GM10248 (cell line): Measurements from ENCODE around the gene PSMB5.

ENCODE experiments used
- CTCF ChIA-PET: fragments of 300-600 bp; sonication (Branson Sonifier 250); formaldehyde crosslinking; extraction: SDS; loops from one replicate; lab custom pipeline; 2021; ENCODE audit warnings: antibody characterized with exemption; lab: Yijun Ruan, JAX
- POLR2A ChIA-PET: fragments of 350-650 bp; sonication (Branson Sonifier 250); formaldehyde crosslinking; extraction: SDS; loops from one replicate; lab custom pipeline; 2020; ENCODE audit warnings: antibody characterized with exemption; lab: Yijun Ruan, JAX
- DNase-seq: peaks from one replicate; pipeline ENCODE4 v3.0.0; 2012; ENCODE audit errors: extremely low spot score
- CTCF ChIP-seq: IDR thresholded peaks from 2 replicates; pipeline ENCODE4 v1.5.1; 2012; ENCODE audit warnings: mild to moderate bottlenecking, low read depth; ENCODE audit errors: extremely low read depth, missing control alignments, control extremely low read depth

Gene PSMB5

DNA sequence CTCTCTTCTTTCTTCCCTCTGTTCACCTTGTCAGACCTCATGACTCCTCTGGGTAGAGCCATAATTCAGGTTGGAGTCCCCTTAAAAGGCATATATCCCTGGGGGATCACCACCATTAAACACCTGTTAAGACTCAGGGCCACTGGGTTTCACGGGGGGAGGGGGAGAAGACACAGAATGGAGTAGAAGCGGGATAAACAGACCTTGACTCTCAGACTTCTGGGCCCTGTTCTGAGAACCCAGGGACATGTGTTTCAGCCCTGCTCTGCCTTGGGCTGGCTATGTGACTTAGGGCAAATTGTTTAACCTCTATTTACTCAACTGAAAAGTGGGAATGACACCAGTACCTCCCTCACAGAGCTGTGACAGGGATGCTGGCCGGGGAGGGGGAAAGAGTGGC lies 18.0 kb upstream of the PSMB5 start:
- no peak for DNase-seq
- no peak for TF ChIP-seq CTCF
- ChIA-PET CTCF (interaction anchor here (1.0 to 24.2 kb wide), 7 partner anchors 8 to 81 kb away, joined by 3 to 834 read pairs (median 79); partner anchors contain the start of genes AJUBA and PSMB11), POLR2A (no interaction called here)

DNA sequence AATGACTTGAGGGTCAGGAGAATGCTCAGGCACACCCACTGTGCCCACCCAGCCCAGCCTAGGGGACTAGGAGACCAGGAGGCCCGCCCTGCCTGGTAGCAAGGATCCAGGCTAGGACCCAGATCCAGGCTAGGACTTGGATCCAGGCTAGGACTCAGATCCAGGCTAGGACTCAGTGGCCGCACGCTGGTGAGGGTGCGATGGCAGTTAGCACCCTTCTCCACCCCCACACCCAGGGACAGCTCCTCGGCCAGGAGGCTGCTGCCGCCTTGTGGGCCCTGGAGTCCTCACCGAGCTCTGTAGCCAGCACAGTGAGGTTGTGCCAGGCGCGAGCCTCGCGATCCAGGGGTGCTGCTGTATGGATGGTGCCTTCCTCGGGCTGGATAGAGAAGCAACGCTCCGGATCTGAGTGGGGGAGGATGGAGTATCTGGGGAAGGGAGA lies 17.5 kb upstream of the PSMB5 start:
- DNase-seq, result no peak
- ChIA-PET CTCF (interaction anchor here (1.0 to 24.2 kb wide), 6 partner anchors 8 to 79 kb away, joined by 3 to 834 read pairs (median 42); partner anchors contain the start of genes AJUBA and PSMB11), POLR2A (no interaction called here)
- no peak for TF ChIP-seq CTCF

DNA sequence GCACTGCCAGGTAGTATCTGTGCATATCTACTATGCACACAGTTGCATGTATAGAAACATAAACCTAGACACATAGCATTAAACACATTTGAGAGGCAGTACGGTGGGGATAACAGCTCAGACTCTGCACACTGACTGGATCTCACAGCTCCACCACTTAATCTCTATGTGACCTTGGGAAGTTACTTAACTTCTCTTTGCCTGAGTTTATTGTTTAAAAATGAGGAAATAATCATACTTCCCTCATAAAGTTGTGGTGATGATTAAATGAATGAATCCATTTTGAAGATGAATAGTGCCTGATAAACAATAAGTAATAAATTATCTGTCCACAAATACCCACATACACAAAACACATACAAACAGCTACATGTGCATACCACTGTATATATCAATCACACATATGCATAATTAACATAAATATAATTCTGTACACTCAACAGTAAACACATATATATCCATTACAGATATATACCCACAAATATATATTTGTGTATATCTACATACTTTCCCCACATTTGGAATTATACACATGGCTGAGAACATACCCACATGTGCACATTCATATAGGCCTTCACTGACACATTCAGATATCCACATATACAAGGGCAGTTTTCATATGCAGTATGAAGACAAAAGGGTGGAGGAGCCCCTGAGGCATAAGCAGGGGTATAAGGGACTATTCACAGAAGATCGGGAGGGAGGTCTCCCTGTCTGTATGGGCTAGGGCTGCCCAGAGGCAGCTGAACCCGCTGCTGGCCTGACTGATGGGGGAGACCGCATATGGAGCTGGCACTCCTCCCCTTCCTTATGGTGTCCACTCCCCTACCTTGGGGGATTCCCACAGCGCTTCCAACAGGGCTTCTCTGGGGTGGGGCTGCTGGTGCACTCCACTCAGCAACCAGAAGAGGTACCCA lies 16.7 kb upstream of the PSMB5 start:
- CTCF ChIA-PET, result interaction anchor here (1.0 to 24.2 kb wide), 8 partner anchors 7 to 78 kb away, joined by 3 to 834 read pairs (median 4); partner anchors contain the start of genes AJUBA and PSMB11
- no peak for TF ChIP-seq CTCF
- POLR2A ChIA-PET, result no interaction called here
- no peak for DNase-seq

DNA sequence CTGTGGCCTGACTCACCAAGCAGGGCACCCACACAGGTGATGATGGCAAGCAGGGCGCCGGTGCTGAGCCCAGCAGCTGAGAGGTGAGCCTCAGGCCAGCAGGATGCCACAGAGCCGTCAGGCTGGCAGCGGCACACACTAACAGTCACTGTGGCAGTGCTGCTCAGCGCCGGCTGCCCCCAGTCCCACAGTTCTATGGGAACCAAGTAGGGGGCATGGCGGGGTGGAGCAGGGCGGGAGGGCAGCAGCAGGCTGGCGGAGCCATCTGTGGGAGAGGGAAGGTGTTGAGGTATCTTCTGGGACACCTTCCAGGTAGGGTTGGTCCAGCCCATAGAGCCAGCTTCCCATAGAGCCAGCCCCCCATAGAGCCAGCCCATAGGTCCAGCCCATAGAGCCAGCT lies 14.3 kb upstream of the PSMB5 start:
- no peak for TF ChIP-seq CTCF
- ChIA-PET POLR2A (interaction anchor here (0.7 kb wide), 1 partner anchor 19 kb away, joined by 3 read pairs; no protein-coding TSS in a partner anchor), CTCF (interaction anchor here (0.8 to 24.2 kb wide), 4 partner anchors 7 to 76 kb away, joined by 3 to 834 read pairs (median 54); partner anchors contain the start of genes AJUBA and CDH24)
- no peak for DNase-seq

DNA sequence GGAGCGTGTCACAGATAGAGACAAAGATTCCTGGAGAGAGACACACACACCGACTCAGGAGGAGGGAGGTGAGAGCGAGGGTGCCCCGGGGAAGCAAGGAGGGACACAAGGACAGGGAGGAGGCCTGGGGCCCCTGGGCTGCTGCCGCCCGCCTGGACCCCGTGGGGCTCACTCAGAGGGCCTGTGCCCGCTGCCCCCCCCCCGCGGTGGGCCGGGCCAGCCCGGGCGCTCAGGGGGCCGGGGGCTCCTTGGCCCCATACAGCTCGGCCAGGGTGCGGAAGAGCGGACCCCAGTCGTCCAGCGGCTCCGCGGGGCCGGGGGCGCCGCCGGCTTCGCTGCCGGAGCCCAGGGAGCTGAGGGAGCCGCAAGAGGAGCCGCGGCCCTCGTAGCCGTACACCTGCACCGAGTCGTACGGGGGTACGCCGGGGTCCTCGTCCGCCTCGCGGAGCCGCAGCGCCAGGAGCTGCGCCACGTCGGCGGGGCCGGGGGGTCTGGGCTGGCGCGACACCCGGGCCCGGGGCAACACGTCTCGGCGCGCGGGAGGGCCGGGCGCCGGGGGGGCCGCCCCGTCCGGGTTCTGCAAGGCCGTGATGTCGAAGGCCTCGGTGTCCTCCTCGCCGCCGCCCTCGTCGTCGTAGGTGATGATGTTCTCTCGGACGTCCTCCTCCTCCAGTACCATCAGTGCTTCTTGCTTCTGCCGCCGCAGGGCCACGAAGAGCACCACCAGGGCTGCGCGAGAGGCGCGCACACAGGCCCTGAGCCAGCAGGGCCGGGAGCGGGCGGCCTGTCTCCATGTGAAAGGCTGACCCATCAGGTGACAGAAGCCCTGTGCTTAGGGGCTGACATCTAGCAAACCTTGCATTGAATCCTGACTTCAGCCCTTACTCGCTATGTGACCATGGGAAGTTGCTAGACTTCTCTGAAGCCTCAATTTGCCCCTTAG lies 13.3 kb upstream of the PSMB5 start:
- DNase-seq, result no peak
- POLR2A ChIA-PET, result interaction anchor here (0.7 kb wide), 1 partner anchor 18 kb away, joined by 3 read pairs; no protein-coding TSS in a partner anchor
- no peak for TF ChIP-seq CTCF
- CTCF ChIA-PET, result interaction anchor here (0.8 to 24.2 kb wide), 4 partner anchors 8 to 58 kb away, joined by 3 to 834 read pairs (median 54); partner anchors contain the start of genes AJUBA and CDH24
